ENCODE results near the gene MYO18B.

The MYO18B gene

GRCh38 chr22:25953919-25954318, 211.9 kb downstream of the MYO18B start:
- TF ChIP-seq REST (IDR thresholded peaks at IDR 0.05; ENCODE audit: insufficient read depth in 1 of 2, low read depth in 2 of 2, low read length in 2 of 2): no peak

GRCh38 chr22:25955323-25955722, 213.3 kb downstream of the MYO18B start:
- TF ChIP-seq SIN3A (IDR thresholded peaks at IDR 0.05; ENCODE audit: borderline replicate concordance, insufficient read depth, low read length) (no peak), FOXP2 (optimal IDR thresholded peaks at IDR 0.05; ENCODE audit: borderline replicate concordance, extremely low read depth, extremely low read length, insufficient read depth) (no peak), REST (IDR thresholded peaks at IDR 0.05; ENCODE audit: insufficient read depth in 1 of 2, low read depth in 2 of 2, low read length in 2 of 2) (no peak), POLR2AphosphoS5 (IDR thresholded peaks at IDR 0.05; ENCODE audit: low read depth, low read length) (no peak), TAF1 (IDR thresholded peaks at IDR 0.05; ENCODE audit: borderline replicate concordance, insufficient read depth, low read length) (no peak)

- TF ChIP-seq REST (IDR thresholded peaks at IDR 0.05; ENCODE audit: insufficient read depth in 1 of 2, low read depth in 2 of 2, low read length in 2 of 2) (no peak), SIN3A (IDR thresholded peaks at IDR 0.05; ENCODE audit: borderline replicate concordance, insufficient read depth, low read length) (no peak), TAF1 (IDR thresholded peaks at IDR 0.05; ENCODE audit: borderline replicate concordance, insufficient read depth, low read length) (no peak), FOXP2 (optimal IDR thresholded peaks at IDR 0.05; ENCODE audit: borderline replicate concordance, extremely low read depth, extremely low read length, insufficient read depth) (no peak), POLR2AphosphoS5 (IDR thresholded peaks at IDR 0.05; ENCODE audit: low read depth, low read length) (no peak)
Observed at GRCh38 chr22:25956801-25957200, 214.8 kb downstream of the MYO18B start.

GRCh38 chr22:25959818-25960774, 218.1 kb downstream of the MYO18B start:
- TF ChIP-seq FOXP2 (optimal IDR thresholded peaks at IDR 0.05; ENCODE audit: borderline replicate concordance, extremely low read depth, extremely low read length, insufficient read depth) (no peak), REST (IDR thresholded peaks at IDR 0.05; ENCODE audit: insufficient read depth in 1 of 2, low read depth in 2 of 2, low read length in 2 of 2) (no peak), TAF1 (IDR thresholded peaks at IDR 0.05; ENCODE audit: borderline replicate concordance, insufficient read depth, low read length) (no peak), SIN3A (IDR thresholded peaks at IDR 0.05; ENCODE audit: borderline replicate concordance, insufficient read depth, low read length) (no peak), POLR2AphosphoS5 (IDR thresholded peaks at IDR 0.05; ENCODE audit: low read depth, low read length) (no peak)

Data from PFSK-1 (cell line).